Subcutaneous adipose tissue (tissue), 4 donors: ENCODE measurements around the gene ZMPSTE24. TPM values are rescaled to one million over a fixed set of nuclear protein-coding genes. Genes with fewer than 3 reads are reported as not detected.

Source experiments
- CTCF ChIP-seq: fragments of 450-650 bp; IDR thresholded peaks from one replicate; pipeline ENCODE4 v1.5.1; 2016; ENCODE audit warnings: low read depth, mild to moderate bottlenecking, control low read depth, antibody characterized with exemption, moderate library complexity
- total RNA-seq, 4 donors: library from RNA; depleted of rRNA; stranded (reverse); fragments of >200 nt; gene quantifications; one replicate each; pipeline ENCODE4 v1.1.0, GENCODE V29; 2016

The ZMPSTE24 gene
- total RNA-seq, 4 donors from 2014 or later = 23.5 to 66.7 (median 38.0) TPM

- TF ChIP-seq CTCF = no peak
Observed at GRCh38 chr1:40264354-40264781, 6.3 kb downstream of the ZMPSTE24 start.

GRCh38 chr1:40265298-40265697 lies 7.3 kb downstream of the ZMPSTE24 start:
- no peak for TF ChIP-seq CTCF

DNA sequence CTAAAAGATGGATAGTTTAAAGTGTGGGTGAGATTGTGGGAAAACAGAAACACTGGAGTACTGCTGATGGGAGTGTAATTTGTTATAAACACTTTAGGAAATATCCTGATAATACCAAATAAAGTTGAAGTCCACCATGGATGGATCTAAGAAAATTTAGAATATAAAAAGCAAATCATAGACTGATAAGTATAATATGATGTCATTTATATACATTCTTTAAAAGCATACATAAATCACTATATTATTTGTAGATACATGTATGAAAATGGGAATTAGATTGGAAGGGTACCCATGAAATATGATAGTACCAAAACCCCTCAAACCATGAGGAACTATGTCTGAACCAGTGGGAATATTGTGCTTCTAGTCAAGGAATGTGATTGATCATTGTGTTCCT lies 7.9 kb downstream of the ZMPSTE24 start:
- no peak for TF ChIP-seq CTCF

DNA sequence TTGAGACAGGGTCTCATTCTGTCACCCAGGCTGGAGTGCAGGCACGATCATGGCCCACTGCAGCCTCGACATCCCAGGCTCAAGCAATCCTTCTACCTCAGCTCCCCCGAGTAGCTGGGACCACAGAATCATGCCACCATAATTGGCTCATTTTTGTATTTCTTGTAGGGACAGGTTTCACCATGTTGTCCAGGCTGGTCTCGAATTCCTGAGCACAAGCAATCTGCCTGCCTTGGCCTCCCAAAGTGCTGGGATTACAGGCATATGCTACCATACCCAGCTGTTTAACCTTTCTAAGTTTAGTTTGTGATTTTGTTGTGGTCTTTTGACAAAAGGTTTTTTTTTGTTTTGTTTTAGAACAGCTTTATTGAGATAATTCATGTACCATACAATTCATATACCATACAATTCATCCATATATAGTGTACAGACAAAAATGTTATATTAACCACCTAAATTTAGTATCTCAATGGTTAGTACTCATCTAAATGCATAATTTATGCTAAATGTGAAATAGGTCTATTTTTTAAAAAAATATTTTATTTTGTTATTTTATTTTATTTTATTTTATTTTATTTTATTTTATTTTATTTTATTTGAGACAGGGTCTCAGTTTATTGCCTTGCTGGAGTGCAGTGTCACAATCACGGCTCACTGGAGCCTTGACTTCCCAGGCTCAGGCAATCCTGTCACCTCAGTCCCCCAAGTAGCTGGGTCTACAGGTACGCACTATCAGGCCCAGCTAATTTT lies 8.9 kb downstream of the ZMPSTE24 start:
- no peak for TF ChIP-seq CTCF

GRCh38 chr1:40267767-40268187 lies 9.7 kb downstream of the ZMPSTE24 start:
- no peak for TF ChIP-seq CTCF

- TF ChIP-seq CTCF = no peak
Observed at GRCh38 chr1:40268211-40268610, 10.2 kb downstream of the ZMPSTE24 start.

DNA sequence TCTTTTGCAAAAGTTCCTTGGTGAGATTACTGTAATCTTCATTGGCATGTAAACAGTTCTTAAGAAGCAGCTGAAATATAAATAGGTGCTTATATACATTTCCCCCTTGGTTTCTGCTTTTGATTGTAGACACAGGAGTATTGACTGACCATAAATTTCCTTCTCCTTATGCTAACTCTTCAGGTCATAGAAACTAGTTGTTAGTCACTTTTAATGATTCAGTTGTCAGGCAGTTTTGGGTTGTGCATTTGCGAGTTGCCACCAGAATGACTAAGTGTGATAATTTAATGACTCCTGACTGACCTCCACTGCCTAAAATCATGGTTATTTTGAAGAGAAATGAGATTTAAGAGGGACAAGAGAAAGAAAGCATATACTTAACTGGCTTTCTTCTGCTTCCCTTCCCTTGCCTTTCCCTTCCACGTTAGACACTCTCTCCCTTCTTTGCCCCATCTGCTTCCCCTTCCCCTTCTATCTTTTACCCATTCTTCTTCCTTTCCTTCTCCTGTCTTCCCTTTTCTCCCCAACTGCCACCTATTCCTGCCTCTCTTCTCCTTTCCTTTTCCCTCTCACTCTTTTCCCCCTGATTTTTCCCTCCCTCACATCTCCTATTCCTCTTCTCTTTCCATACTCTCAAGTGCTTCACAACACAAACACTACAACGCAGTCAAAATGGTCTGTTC lies 12.3 kb downstream of the ZMPSTE24 start:
- TF ChIP-seq CTCF = no peak
